ENCODE data around the gene EPHA10. TPM values are rescaled to one million over a fixed set of nuclear protein-coding genes. Genes with fewer than 3 reads are reported as not detected.

EPHA10 gene
- total RNA-seq, 1 donor from 2014 or later: 0.53 TPM

- H3K9me3 ChIP-seq: no peaks in the 10 kb centered on the region
- no peak for ATAC-seq
- peaks cover 6% of the 10 kb centered on the region for H3K27me3 ChIP-seq (ENCODE audit: low read depth)
- no peak overlapping the region for H3K4me3 ChIP-seq
- intact Hi-C loops (cut with DNase I): no loop called here
- H3K4me1 ChIP-seq: no peaks in the 10 kb centered on the region
- TF ChIP-seq CTCF (IDR thresholded peaks at IDR 0.05): no peak
- DNase-seq: no peak
- no peaks in the 10 kb centered on the region for H3K36me3 ChIP-seq
- H3K27ac ChIP-seq: no peak overlapping the region
These were observed 46.6 kb downstream of the EPHA10 start for GRCh38 chr1:37718181-37718900.

DNA sequence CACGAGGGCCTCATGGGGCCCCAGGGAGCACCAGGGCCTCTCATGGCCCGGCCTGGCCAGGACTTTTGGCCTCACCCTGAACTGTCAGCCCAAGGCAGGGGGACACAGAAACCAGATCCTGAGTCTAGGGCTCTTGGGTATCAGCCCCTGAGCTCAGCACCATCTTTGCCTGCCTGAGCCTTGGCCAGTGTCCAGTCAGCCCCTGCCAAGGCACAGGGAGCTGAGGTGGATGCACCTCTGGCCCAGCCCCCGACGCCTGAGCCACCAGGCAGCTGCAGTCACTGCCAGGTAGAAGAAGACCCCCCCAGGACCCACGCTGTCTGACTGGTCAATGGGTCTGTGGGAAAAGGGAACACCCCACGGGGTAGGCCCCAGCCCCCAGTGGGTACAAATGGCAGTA is 47.3 kb downstream of the EPHA10 start:
- Histone ChIP-seq H3K9me3 (no peaks in the 10 kb centered on the region), H3K36me3 (no peaks in the 10 kb centered on the region), H3K4me3 (no peak overlapping the region), H3K27ac (no peak overlapping the region), H3K27me3 (ENCODE audit: low read depth) (peaks cover 6% of the 10 kb centered on the region), H3K4me1 (no peaks in the 10 kb centered on the region)
- DNase-seq: no peak
- ATAC-seq: no peak
- intact Hi-C loops (cut with DNase I): no loop called here
- TF ChIP-seq CTCF (IDR thresholded peaks at IDR 0.05): no peak

GRCh38 chr1:37716321-37716720 is 48.6 kb downstream of the EPHA10 start:
- H3K4me3 ChIP-seq: no peak overlapping the region
- no peak overlapping the region for H3K27ac ChIP-seq
- H3K9me3 ChIP-seq: no peaks in the 10 kb centered on the region
- peaks cover 6% of the 10 kb centered on the region for H3K27me3 ChIP-seq (ENCODE audit: low read depth)
- intact Hi-C loops (cut with DNase I): no loop called here
- H3K36me3 ChIP-seq: no peaks in the 10 kb centered on the region
- no peak for ATAC-seq
- no peak for DNase-seq
- no peak for TF ChIP-seq CTCF (IDR thresholded peaks at IDR 0.05)
- no peaks in the 10 kb centered on the region for H3K4me1 ChIP-seq

DNA sequence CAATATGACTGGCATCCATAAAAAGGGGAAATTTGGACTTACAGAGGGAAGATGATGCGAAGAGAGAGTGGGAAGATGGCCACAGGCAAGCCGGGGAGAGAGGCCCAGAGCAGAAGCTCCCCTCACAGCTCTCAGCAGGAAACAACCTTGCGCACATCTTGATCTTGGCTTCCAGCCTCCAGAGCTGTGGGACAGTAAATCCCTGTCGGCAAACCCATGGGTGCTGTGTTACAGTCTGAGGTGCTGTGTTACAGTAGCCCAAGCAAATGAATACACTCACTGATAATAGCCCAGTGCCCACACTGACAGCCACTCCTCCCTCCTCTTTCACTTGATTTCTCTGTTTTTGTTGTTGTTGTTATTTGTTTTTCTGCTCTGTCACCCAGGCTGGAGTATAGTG is 50.2 kb downstream of the EPHA10 start:
- TF ChIP-seq CTCF (IDR thresholded peaks at IDR 0.05): no peak
- no peaks in the 10 kb centered on the region for H3K36me3 ChIP-seq
- no peak for DNase-seq
- H3K9me3 ChIP-seq: no peaks in the 10 kb centered on the region
- intact Hi-C loops (cut with DNase I): no loop called here
- no peak for ATAC-seq
- no peak overlapping the region for H3K27ac ChIP-seq
- peaks cover 6% of the 10 kb centered on the region for H3K27me3 ChIP-seq (ENCODE audit: low read depth)
- H3K4me3 ChIP-seq: no peak overlapping the region
- H3K4me1 ChIP-seq: no peaks in the 10 kb centered on the region

DNA sequence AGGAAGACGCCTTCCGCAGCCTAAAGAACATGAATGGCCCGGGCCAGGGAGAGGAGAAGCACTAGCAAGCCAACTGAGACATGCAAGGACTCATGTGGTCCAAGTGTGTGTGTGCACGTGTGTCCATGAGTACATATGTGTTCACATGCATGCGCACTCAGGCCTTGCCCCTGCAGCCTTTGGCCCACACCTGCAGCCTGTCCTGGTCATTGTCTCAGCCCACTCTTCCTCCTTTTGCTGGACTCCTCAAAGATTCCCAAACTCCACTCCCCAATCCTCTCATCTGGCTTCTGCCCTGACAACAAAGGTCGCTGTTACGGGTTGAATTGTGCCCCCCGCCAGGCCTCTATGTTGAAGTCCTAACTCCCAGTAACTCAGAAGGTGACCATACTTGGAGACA is 50.7 kb downstream of the EPHA10 start:
- no peak for TF ChIP-seq CTCF (IDR thresholded peaks at IDR 0.05)
- Histone ChIP-seq H3K27me3 (ENCODE audit: low read depth) (peaks cover 6% of the 10 kb centered on the region), H3K9me3 (no peaks in the 10 kb centered on the region), H3K36me3 (no peaks in the 10 kb centered on the region), H3K4me1 (no peaks in the 10 kb centered on the region), H3K4me3 (no peak overlapping the region), H3K27ac (no peak overlapping the region)
- DNase-seq: no peak
- intact Hi-C loops (cut with DNase I): no loop called here
- no peak for ATAC-seq

All from lower lobe of right lung (tissue), 2 donors.